Suprapubic skin (tissue), 3 donors: Measurements from ENCODE around the gene CCDC137.

Experiments used
- CTCF ChIP-seq, 2 donors: fragments of 200-600 bp in 1 of 2; fragments of 450-650 bp in 1 of 2; sonication (generic) in 1 of 2; IDR thresholded peaks; one replicate each; pipeline ENCODE4 v1.5.1; 2016 to 2019; ENCODE audit warnings: antibody characterized with exemption in 2 of 2, mild to moderate bottlenecking in 1 of 2, moderate library complexity in 1 of 2
- EP300 ChIP-seq: sonication (generic); formaldehyde crosslinking; IDR thresholded peaks from one replicate; pipeline ENCODE4 v1.6.1; 2017; ENCODE audit warnings: antibody characterized with exemption

GRCh38 chr17:81664051-81664470 is 2.5 kb upstream of the CCDC137 start:
- no peak for TF ChIP-seq CTCF (IDR thresholded peaks at IDR 0.05)
- no peak for TF ChIP-seq EP300
